Adrenal gland (tissue), 5 donors: ENCODE data around the gene ARSI.

Experiments
- CTCF ChIP-seq, 6 experiments: fragments of 450-650 bp in 4 of 6; fragments of 200-600 bp in 2 of 6; sonication (generic) in 1 of 6; IDR thresholded peaks; 1 replicate in 5 of 6; 2 replicates in 1 of 6; pipeline versions ENCODE4 v1.5.1 to v1.8.0; 2016 to 2021; ENCODE audit warnings: antibody characterized with exemption in 6 of 6, mild to moderate bottlenecking in 2 of 6, moderate library complexity in 1 of 6
- POLR2A ChIP-seq, 2 donors: fragments of 450-650 bp; IDR thresholded peaks; one replicate each; pipeline ENCODE4 v1.6.1; 2017; ENCODE audit warnings: antibody characterized with exemption in 2 of 2, mild to moderate bottlenecking in 2 of 2, moderate library complexity in 1 of 2
- donor health status: DM: no; HTN: no; CAD: no.

GRCh38 chr5:150253416-150254208, 49.1 kb downstream of the ARSI start:
- TF ChIP-seq CTCF (IDR thresholded peaks at IDR 0.05) (no peak), POLR2A (IDR thresholded peaks at IDR 0.05) (no peak)
